ENCODE results near the gene EPB41L1. TPM values are rescaled to one million over a fixed set of nuclear protein-coding genes. Genes with fewer than 3 reads are reported as not detected.
A peak's percentile ranks its signal among the peaks of the same experiment; 100 is the strongest.

EPB41L1 gene
- total RNA-seq, 1 experiment from 2014 or later, result 121 TPM

- CTCF ChIA-PET, result no interaction called here
These were observed 75.5 kb downstream of the EPB41L1 start for GRCh38 chr20:36230019-36230418.

GRCh38 chr20:36231331-36231730 is 76.8 kb downstream of the EPB41L1 start:
- Mint-ChIP-seq H3K27me3 (ENCODE audit: unreplicated experiment) (no peaks in the 10 kb centered on the region), H3K4me1 (ENCODE audit: low read depth, unreplicated experiment) (no peaks in the 10 kb centered on the region), H3K27ac (ENCODE audit: unreplicated experiment) (no peak overlapping the region), H3K4me3 (ENCODE audit: low read depth, unreplicated experiment) (no peak overlapping the region), H3K9me3 (ENCODE audit: low read depth, unreplicated experiment) (no peaks in the 10 kb centered on the region), H3K36me3 (ENCODE audit: insufficient read depth, unreplicated experiment) (peaks cover 11% of the 10 kb centered on the region)
- no TSS peak for BruUV-seq (replicated peaks)
- intact Hi-C loops (cut with micrococcal nuclease; ENCODE audit: unreplicated experiment), result no loop called here
- CTCF ChIA-PET, result no interaction called here
- no peak for DNase-seq
- TF ChIP-seq CTCF (IDR thresholded peaks at IDR 0.05; ENCODE audit: unreplicated experiment), result no peak

More at GRCh38 chr20:36230019-36230418, 75.5 kb downstream of the EPB41L1 start:
- no TSS peak for BruUV-seq (replicated peaks)
- no peak overlapping the region for H3K27ac Mint-ChIP-seq (ENCODE audit: unreplicated experiment)
- no peaks in the 10 kb centered on the region for H3K9me3 Mint-ChIP-seq (ENCODE audit: low read depth, unreplicated experiment)
- H3K27me3 Mint-ChIP-seq (ENCODE audit: unreplicated experiment), result no peaks in the 10 kb centered on the region
- H3K4me1 Mint-ChIP-seq (ENCODE audit: low read depth, unreplicated experiment), result no peaks in the 10 kb centered on the region
- H3K36me3 Mint-ChIP-seq (ENCODE audit: insufficient read depth, unreplicated experiment), result peaks cover 12% of the 10 kb centered on the region
- H3K4me3 Mint-ChIP-seq (ENCODE audit: low read depth, unreplicated experiment), result no peak overlapping the region
- no peak for TF ChIP-seq CTCF (IDR thresholded peaks at IDR 0.05; ENCODE audit: unreplicated experiment)
- no peak for DNase-seq
- intact Hi-C loops (cut with micrococcal nuclease; ENCODE audit: unreplicated experiment), result no loop called here

GRCh38 chr20:36234771-36235320 is 80.3 kb downstream of the EPB41L1 start:
- CTCF ChIA-PET, result interaction anchor here (0.8 kb wide), 2 partner anchors 32 to 155 kb away, joined by 3 read pairs; no protein-coding TSS in a partner anchor
- DNase-seq, result no peak
- no TSS peak for BruUV-seq (replicated peaks)
- Mint-ChIP-seq H3K27me3 (ENCODE audit: unreplicated experiment) (no peaks in the 10 kb centered on the region), H3K27ac (ENCODE audit: unreplicated experiment) (no peak overlapping the region), H3K9me3 (ENCODE audit: low read depth, unreplicated experiment) (no peaks in the 10 kb centered on the region), H3K4me3 (ENCODE audit: low read depth, unreplicated experiment) (no peak overlapping the region), H3K4me1 (ENCODE audit: low read depth, unreplicated experiment) (peaks cover 10% of the 10 kb centered on the region), H3K36me3 (ENCODE audit: insufficient read depth, unreplicated experiment) (peaks cover 18% of the 10 kb centered on the region)
- TF ChIP-seq CTCF (IDR thresholded peaks at IDR 0.05; ENCODE audit: unreplicated experiment), result no peak
- intact Hi-C loops (cut with micrococcal nuclease; ENCODE audit: unreplicated experiment), result no loop called here

GRCh38 chr20:36235892-36236785 is 81.6 kb downstream of the EPB41L1 start, which contains the start of gene AAR2:
TSS of gene AAR2 (plus strand) at chr20:36236478. CDS start at chr20:36239869, 3,391 bp downstream.
- peak within 1 kb of the TSS; percentile 82 for H3K27ac Mint-ChIP-seq (ENCODE audit: unreplicated experiment)
- peaks cover 10% of the 10 kb centered on the region for H3K4me1 Mint-ChIP-seq (ENCODE audit: low read depth, unreplicated experiment)
- peak within 1 kb of the TSS; percentile 74 for H3K4me3 Mint-ChIP-seq (ENCODE audit: low read depth, unreplicated experiment)
- BruUV-seq (replicated peaks), result no TSS peak
- H3K36me3 Mint-ChIP-seq (ENCODE audit: insufficient read depth, unreplicated experiment), result peaks cover 25% of the 10 kb centered on the region
- DNase-seq, result peak; percentile 91
- CTCF ChIA-PET, result interaction anchor here (1.0 to 1.9 kb wide), 5 partner anchors 8 to 282 kb away, joined by 3 to 6 read pairs (median 6); partner anchors contain the start of gene SCAND1
- no peak for TF ChIP-seq CTCF (IDR thresholded peaks at IDR 0.05; ENCODE audit: unreplicated experiment)
- no peaks in the 10 kb centered on the region for H3K27me3 Mint-ChIP-seq (ENCODE audit: unreplicated experiment)
- H3K9me3 Mint-ChIP-seq (ENCODE audit: low read depth, unreplicated experiment), result no peaks in the 10 kb centered on the region
- intact Hi-C loops (cut with micrococcal nuclease; ENCODE audit: unreplicated experiment), result no loop called here

All from Calu3 (cell line).